NCI-H2107 treated with DMSO at 0.1 percent for 48 hours (cell line): ENCODE measurements around the gene ADAMTS14.
A peak's percentile ranks its signal among the peaks of the same experiment; 100 is the strongest.
"Not testable (repeated sequence)": the region's sequence is repeated elsewhere in the genome, so short reads cannot be mapped to it uniquely, and the experiment has no call there.

ENCODE experiments used
- DNase-seq: peaks from one replicate; lab custom pipeline; 2025; ENCODE audit not compliant: unreplicated experiment; lab: John Stamatoyannopoulos, UW

ADAMTS14 gene

GRCh38 chr10:70657041-70657440 lies 15.3 kb upstream of the ADAMTS14 start:
- no peak for DNase-seq

- no peak for DNase-seq
These were observed 13.6 kb upstream of the ADAMTS14 start for GRCh38 chr10:70658582-70659136.

GRCh38 chr10:70659306-70659705 lies 13.0 kb upstream of the ADAMTS14 start:
- DNase-seq = no peak

GRCh38 chr10:70660722-70661121 lies 11.6 kb upstream of the ADAMTS14 start:
- no peak for DNase-seq

GRCh38 chr10:70661623-70662361 lies 10.5 kb upstream of the ADAMTS14 start:
- DNase-seq = no peak

- no peak for DNase-seq
These were observed 9.7 kb upstream of the ADAMTS14 start for GRCh38 chr10:70662362-70663220.

- not testable (repeated sequence) for DNase-seq
These were observed 8.6 kb upstream of the ADAMTS14 start for GRCh38 chr10:70663458-70664409.

- peak; percentile 23 for DNase-seq
These were observed 7.6 kb upstream of the ADAMTS14 start for GRCh38 chr10:70664702-70665195.

GRCh38 chr10:70666960-70667798 lies 5.1 kb upstream of the ADAMTS14 start:
- DNase-seq = no peak

GRCh38 chr10:70667818-70668217 lies 4.5 kb upstream of the ADAMTS14 start:
- not testable (repeated sequence) for DNase-seq

GRCh38 chr10:70668454-70668970 lies 3.8 kb upstream of the ADAMTS14 start:
- no peak for DNase-seq

GRCh38 chr10:70669015-70669414 lies 3.3 kb upstream of the ADAMTS14 start:
- DNase-seq = no peak

GRCh38 chr10:70669732-70670317 lies 2.5 kb upstream of the ADAMTS14 start:
- DNase-seq = no peak

GRCh38 chr10:70671619-70672164 lies 614 bp upstream of the ADAMTS14 start:
- no peak for DNase-seq

- DNase-seq = no peak
These were observed 980 bp downstream of the ADAMTS14 start for GRCh38 chr10:70673043-70673928.

GRCh38 chr10:70673929-70674559 lies 1.7 kb downstream of the ADAMTS14 start:
- DNase-seq = no peak
